Embryonic facial prominence (tissue), 1 donor: Measurements from ENCODE around the gene SYPL1.

Experiments
- DNase-seq: peaks from one replicate; pipeline ENCODE4 v3.0.0-alpha.2; 2016; ENCODE audit errors: extremely low spot score

The SYPL1 gene

GRCh38 chr7:106122713-106123112 lies 10.6 kb upstream of the SYPL1 start:
- DNase-seq: no peak

- no peak for DNase-seq
These were observed 9.2 kb upstream of the SYPL1 start for GRCh38 chr7:106121189-106121810.

DNA sequence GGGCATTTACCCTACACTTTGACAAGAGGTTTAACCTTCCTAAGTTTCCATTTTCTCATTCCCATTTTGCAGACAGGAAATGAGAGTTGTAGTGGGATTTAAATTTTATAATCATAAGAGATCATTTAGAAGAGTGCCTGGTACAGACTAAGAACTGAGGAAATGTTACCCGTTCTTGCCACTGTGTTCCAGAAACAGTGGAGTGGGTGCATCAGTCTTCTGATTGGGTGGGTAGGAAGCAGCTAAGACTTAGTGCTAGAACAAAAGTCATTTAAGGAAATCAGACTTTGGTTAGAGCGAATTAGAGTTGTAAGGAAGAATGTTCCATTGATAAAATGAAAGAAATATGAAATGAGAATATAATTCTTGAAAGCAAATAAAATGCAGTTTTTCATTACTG lies 8.4 kb upstream of the SYPL1 start:
- DNase-seq: no peak

DNA sequence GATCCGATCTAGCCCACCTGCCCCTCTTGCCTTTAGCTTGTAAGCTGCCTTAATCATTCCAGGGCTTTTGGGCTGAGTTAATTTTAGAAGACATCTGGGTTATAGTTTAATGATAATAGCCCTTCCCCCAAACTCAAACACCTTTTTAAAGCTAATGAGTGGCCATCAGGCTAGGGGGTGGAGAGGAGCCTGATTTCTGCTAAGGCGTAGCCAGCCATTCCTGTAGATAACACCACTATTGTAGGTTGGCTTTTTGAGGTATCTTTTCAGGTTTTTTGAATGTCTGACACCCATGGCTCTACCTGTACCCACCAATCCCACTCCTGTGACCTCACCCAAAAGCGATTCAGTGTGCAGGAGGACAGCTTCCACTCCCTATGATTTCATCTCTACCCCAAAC lies 7.6 kb upstream of the SYPL1 start:
- no peak for DNase-seq

GRCh38 chr7:106117786-106118544 lies 5.9 kb upstream of the SYPL1 start:
- no peak for DNase-seq

DNA sequence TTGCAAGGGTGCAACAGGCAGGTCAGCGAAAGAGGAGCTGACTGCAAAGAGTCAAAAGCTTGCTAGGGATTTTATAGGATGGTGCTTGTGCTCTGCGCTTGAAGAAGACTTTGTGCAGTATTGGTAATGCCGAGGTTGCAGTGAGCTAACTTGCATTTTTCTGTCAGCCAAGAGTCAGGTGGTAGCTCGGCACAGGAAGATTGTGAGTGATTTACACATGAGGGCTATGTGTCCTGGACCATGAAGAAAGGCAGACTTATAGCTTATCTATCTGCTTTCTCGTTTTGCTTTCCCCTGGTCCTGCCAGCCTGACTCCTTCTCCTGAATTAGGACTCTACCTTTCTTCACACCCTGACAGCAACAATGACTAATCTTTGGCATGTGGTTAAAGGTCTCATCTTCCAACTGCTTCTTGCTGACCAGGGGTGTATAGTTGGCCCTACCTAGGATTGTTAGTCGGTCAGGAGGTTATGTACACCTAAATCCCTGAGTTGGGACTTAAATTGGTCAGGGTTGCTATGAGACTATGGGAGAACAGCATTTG lies 4.1 kb upstream of the SYPL1 start:
- no peak for DNase-seq

- DNase-seq: no peak
These were observed 2.7 kb upstream of the SYPL1 start for GRCh38 chr7:106114716-106115383.

DNA sequence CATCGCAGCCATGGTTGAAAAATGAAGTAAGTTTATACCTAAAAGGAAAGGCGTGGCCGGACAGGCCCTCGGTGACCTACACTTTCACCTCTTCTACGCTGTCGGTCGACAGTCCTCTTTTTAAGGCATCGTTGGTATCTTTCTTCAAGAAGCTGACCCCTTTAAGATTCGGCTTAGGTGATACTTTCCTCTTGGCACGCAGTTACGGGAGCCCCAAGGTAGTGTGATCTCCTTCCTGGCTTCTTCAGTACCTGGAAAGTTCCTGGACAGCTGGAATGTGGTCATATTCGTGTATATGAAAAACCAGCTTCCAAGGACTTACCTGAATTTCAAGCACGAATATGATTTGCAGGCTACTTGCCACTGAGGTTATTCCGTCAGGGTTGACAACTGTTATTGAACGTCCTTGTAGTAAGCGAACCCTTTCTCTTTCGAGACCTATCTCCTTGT lies 885 bp upstream of the SYPL1 start:
- no peak for DNase-seq

DNA sequence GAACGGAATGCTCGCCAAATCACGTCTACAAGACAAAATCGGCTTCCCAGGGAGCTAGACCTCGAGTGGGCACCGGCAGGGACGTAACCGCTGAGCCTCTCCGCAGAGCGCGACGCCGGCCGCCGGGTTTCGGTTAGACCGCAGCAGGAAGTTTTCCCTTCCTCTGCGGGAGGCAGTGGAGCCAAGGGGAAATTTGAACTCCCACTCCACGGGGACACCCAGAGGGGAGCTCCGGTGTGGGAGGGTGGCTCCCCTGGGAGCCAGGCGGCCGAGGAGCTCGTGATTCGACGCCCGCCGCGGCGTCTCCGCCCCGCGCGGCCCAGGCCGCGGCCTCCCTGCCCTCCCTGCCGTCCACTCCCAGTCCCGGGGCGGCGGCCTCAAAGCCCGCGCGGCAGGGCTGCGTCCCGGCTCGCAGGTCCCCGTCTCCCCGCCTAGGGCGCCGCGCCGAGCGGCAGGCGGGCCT lies 426 bp downstream of the SYPL1 start:
- peak; percentile 8 for DNase-seq

DNA sequence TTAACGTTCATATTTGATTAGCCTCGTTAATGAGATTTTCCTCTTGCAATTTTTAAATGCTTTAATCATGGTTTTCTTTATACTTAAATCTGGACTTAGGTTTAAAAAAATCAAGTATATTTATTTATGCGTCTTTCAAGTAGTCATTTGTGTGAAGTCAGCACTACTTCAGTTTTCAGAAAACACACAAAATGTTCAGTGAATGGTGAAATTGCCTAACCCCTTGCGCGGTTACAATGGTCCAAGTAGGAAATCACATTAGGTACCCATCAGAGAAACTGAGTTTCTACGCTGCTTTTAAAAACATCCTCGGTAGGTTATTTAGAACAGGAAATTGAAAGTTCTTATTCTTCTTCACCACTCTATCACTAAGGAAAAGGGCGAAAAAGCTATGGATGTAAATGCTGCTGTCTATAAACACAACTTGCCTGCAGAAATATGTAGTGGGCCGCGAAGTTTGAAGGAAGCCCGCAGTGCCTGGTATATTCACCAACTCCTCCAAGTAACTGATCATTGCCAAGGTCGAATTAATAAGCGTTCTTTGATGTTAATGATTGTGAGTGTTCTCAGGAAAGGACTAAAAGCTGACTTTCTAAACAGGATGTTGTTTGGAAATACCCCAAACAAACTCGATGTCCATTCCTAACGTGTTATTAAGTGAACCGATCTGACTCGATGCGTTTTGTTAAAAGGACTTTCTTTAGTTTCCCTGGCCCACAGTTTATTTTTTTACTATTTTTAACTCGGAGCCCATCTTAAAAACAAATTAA lies 1.0 kb downstream of the SYPL1 start:
- no peak for DNase-seq

DNA sequence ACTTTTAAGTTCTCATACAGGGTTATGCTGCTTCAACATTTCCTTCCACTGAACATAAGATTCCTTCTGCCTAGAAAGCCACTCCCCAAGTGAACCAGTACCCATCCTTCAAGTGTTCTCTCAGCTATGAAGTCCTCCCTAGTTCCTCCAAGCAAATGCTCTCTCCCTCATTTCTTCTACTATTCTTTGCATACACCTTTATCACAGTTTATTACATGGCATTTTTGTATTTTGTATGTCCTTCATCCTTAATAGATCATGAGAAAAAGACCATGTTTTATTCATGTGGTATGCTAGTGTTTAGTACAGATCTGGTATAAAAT lies 1.9 kb downstream of the SYPL1 start:
- DNase-seq: no peak

GRCh38 chr7:106109521-106110237 lies 2.4 kb downstream of the SYPL1 start:
- DNase-seq: no peak

- DNase-seq: no peak
These were observed 3.1 kb downstream of the SYPL1 start for GRCh38 chr7:106108991-106109390.

- no peak for DNase-seq
These were observed 7.3 kb downstream of the SYPL1 start for GRCh38 chr7:106104721-106105260.

DNA sequence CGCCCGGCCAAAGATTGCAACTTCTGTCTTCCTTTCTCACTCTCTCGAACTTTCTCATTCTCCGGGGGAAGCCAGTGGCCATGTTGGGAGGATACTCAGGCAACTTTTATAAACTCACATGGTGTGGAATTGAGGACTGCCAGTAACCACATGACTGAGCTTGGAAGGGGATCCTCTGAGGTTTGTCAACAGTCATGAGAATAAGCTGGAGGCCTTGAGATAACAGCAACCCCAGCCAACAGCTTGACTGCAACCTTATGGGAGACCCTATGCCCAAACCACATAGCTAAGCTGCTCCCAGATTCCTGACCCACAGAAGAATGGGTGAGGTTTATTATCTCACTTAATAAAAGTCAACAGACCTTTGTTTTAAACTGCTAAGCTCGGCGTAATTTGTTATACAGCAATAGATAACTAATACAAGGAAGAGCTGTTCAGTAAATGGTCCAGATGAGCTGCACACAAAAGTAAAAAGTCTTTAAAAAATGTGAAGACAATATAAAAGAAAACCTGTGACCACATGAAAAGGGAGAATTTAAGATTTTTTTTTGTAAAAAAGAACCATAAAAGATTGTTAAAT lies 9.6 kb downstream of the SYPL1 start:
- no peak for DNase-seq

- DNase-seq: no peak
These were observed 10.4 kb downstream of the SYPL1 start for GRCh38 chr7:106101726-106102125.

GRCh38 chr7:106100863-106101629 lies 11.1 kb downstream of the SYPL1 start:
- DNase-seq: no peak

DNA sequence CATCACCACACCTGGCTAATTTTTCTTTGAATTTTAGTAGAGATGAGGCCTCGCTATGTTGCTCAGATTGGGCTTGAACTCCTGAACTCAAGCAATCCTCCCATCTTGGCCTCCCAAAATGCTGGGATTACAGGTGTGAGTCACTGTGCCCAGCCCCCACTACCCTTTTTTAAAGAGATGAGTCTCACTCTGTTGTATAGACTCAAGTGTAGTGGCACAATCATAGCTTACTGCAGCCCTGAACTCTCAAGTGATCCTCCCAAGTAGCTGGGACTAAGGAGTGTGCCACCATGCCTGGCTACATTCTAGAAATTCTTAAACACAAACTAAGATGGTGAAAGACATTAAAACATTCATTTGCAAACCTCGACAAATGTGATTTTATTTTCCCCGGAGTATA lies 12.6 kb downstream of the SYPL1 start:
- no peak for DNase-seq

DNA sequence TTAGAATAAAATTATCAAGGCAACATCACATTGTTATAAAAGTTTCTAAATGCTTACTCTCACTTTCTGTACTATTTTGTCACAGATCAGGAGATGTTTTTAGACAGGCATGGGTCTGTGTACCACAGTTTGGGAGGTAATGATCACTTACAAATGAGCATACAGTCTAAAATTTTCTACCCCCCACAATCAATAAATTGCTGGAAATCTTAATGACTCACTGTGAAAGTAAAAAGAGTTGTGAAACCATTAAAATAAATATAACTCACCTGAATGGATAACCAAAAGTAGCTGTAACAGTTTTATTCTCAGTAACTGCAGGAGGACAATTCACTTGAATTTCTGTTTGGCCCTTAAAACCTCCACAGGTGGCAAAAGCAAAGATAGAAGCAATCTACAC lies 13.2 kb downstream of the SYPL1 start:
- no peak for DNase-seq

GRCh38 chr7:106095634-106096033 lies 16.5 kb downstream of the SYPL1 start:
- no peak for DNase-seq
